GM10266 (cell line): ENCODE measurements around the gene COL7A1.
A peak's percentile ranks its signal among the peaks of the same experiment; 100 is the strongest.

ENCODE experiments used
- DNase-seq: peaks from one replicate; pipeline ENCODE4 v3.0.0; 2012; ENCODE audit errors: extremely low spot score
- CTCF ChIP-seq: IDR thresholded peaks from 2 replicates; pipeline ENCODE4 v1.5.1; 2012; ENCODE audit warnings: mild to moderate bottlenecking, low read depth; ENCODE audit not compliant: control insufficient read depth, insufficient read depth; ENCODE audit errors: missing control alignments

Gene COL7A1

DNA sequence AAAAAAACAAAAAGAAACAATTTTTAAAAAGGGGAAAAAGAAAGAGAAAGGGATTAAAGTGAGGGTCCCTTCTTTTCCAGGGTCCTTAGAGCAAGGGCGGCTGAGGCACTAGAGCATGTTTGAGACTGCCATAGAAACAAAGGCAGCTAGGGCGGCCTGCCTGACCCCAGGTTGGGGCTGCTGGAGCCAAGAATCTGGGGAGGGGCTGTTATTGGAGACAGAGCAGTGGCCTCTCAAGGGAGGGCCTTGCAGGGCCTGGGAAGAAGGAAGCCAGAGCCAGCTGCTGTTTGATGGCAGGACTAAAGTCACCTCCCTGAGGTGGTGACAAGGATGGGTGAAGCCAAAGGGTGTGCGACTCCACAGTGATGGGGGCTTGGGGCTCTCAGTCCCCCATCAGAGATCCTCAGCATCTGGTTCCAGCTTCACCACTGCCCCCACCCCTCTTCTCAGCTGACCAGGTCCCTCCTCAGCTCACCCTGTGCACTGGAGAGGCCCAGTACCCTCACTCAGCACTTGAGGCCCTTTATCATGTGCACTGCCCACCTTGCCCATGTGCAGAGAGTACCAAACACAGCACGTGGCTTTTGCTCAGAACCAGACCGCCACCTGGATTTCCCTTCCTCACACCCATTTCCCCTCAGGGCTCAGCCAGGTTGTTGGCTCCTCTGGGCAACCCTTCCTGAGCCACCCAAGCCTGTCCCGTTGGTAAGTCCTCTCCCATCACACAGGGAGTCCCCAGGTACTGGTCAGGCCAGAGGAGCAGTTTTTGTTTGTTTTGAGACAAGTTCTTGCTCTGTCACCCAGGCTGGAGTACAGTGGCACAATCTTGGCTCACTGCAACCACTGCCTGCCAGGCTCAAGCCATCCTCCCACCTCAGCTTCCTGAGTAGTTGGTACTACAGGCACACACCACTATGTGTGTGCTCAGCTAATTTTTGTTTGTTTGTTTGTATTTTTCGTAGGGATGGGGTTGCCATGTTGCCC lies 24.7 kb upstream of the COL7A1 start:
- TF ChIP-seq CTCF = no peak
- DNase-seq = no peak

GRCh38 chr3:48617559-48617958 lies 22.4 kb upstream of the COL7A1 start:
- no peak for DNase-seq
- no peak for TF ChIP-seq CTCF

- DNase-seq = no peak
- no peak for TF ChIP-seq CTCF
Observed at GRCh38 chr3:48614044-48614443, 18.9 kb upstream of the COL7A1 start.

DNA sequence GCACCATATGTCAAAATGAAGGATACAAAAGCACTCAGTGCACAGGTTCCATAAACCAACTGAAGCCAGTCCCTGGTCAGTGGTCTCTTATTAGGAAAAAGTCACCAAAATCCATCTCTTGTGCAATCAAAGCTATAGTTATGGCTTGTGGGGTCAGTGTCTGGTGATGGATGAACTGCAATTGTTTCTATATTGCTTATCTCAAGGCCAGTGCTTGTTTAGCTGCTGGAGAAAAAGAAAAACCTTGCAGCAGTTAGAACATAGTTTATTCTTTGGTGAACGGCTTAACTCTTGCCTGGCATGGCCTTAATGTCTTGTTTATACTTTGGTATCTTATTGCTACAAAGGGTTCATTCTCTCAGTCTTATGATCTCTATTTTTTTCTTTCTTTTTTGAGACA lies 17.2 kb upstream of the COL7A1 start:
- TF ChIP-seq CTCF = no peak
- no peak for DNase-seq

- DNase-seq = peak; percentile 96
- TF ChIP-seq CTCF = peak; percentile 77
Observed at GRCh38 chr3:48609088-48610005, 14.2 kb upstream of the COL7A1 start, which contains the start of gene UQCRC1. UQCRC1 (minus strand) TSS chr3:48609646; CDS start chr3:48609620, 26 bp downstream.

DNA sequence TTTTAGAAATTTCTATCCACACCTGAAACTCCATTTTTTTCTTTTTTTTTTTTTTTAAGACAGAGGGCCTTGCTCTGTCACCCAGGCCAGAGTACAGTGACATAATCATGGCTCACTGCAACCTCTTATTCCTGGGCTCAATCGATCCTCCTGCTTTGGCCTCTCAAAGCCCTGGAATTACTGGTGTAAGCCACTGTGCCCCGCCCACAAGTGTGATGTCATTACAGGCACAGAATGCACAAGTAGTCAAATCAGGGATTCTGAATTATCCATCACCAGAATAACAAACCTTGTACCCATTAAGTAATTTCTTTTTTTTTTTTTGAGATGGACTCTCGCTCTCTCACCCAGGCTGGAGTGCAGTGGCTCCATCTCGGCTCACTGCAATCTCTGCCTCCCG lies 12.4 kb upstream of the COL7A1 start:
- no peak for DNase-seq
- no peak for TF ChIP-seq CTCF
